Smooth muscle cell (in vitro differentiated cells): Measurements from ENCODE around the gene CSRP1. TPM values are rescaled to one million over a fixed set of nuclear protein-coding genes. Genes with fewer than 3 reads are reported as not detected.

Experiments
- DNase-seq: peaks from one replicate; lab custom pipeline; 2025; ENCODE audit not compliant: unreplicated experiment; lab: John Stamatoyannopoulos, UW
- H2AFZ ChIP-seq: fragments of 200-600 bp; sonication (generic); 2 replicates; pipeline ENCODE4 v1.6.0; 2016; ENCODE audit warnings: antibody characterized with exemption, low read depth, mild to moderate bottlenecking
- H3F3A ChIP-seq: fragments of 200-600 bp; sonication (generic); 2 replicates; pipeline ENCODE4 v1.6.0; 2017; ENCODE audit warnings: antibody characterized with exemption, low read depth
- H3K27ac ChIP-seq: fragments of 200-600 bp; sonication (generic); 2 replicates; pipeline ENCODE4 v1.5.1; 2016; ENCODE audit warnings: low read depth, mild to moderate bottlenecking
- H3K27me3 ChIP-seq: fragments of 200-600 bp; sonication (generic); 2 replicates; pipeline ENCODE4 v1.6.1; 2016; ENCODE audit warnings: low read depth, mild to moderate bottlenecking
- H3K36me3 ChIP-seq: fragments of 200-600 bp; sonication (generic); 2 replicates; pipeline ENCODE4 v1.5.1; 2016; ENCODE audit warnings: low read depth
- H3K4me1 ChIP-seq: fragments of 200-600 bp; sonication (generic); 2 replicates; pipeline ENCODE4 v1.5.1; 2016; ENCODE audit warnings: low read depth
- H3K4me2 ChIP-seq: fragments of 200-600 bp; sonication (generic); 2 replicates; pipeline ENCODE4 v1.6.0; 2016; ENCODE audit warnings: mild to moderate bottlenecking
- H3K4me3 ChIP-seq: fragments of 200-600 bp; sonication (generic); 2 replicates; pipeline ENCODE4 v1.5.1; 2016; ENCODE audit warnings: mild to moderate bottlenecking
- H3K79me2 ChIP-seq: fragments of 200-600 bp; sonication (generic); 2 replicates; pipeline ENCODE4 v1.6.0; 2016; ENCODE audit warnings: low read depth, mild to moderate bottlenecking
- H3K9ac ChIP-seq: fragments of 200-600 bp; sonication (generic); 2 replicates; pipeline ENCODE4 v1.6.0; 2016; ENCODE audit warnings: low read depth
- H3K9me3 ChIP-seq: fragments of 200-600 bp; sonication (generic); replicated peaks from 2 replicates; pipeline ENCODE4 v1.5.1; 2016; ENCODE audit warnings: low read depth
- H4K20me1 ChIP-seq: fragments of 200-600 bp; sonication (generic); 2 replicates; pipeline ENCODE4 v1.6.0; 2016; ENCODE audit warnings: low read depth
- CTCF ChIP-seq: fragments of 200-600 bp; sonication (generic); IDR thresholded peaks from 2 replicates; pipeline ENCODE4 v1.5.1; 2017; ENCODE audit warnings: borderline replicate concordance, mild to moderate bottlenecking, antibody characterized with exemption; ENCODE audit not compliant: insufficient read depth, poor library complexity, severe bottlenecking
- WGBS: methylation state at CpG from one replicate; pipeline ENCODE4 v1.1.7; 2016; ENCODE audit warnings: low lambda C conversion rate; 5-methylcytosine and 5-hydroxymethylcytosine counted together
- polyA plus RNA-seq: library from polyadenylated mRNA; unstranded; fragments of >200 nt; fragmentation: Nextera tagmentation; extraction: Ambion mirVana; gene quantifications from 2 replicates; pipeline ENCODE4 v1.2.1, GENCODE V29; 2016
- total RNA-seq: library from RNA; depleted of rRNA; stranded (reverse); fragments of >200 nt; gene quantifications from 2 replicates; pipeline ENCODE4 v1.2.3, GENCODE V29; 2014

Gene CSRP1
- 317 and 345 TPM in 2 replicates for total RNA-seq
- 202 and 215 TPM in 2 replicates for polyA plus RNA-seq

- Histone ChIP-seq H3F3A (peaks cover 43% of the 10 kb centered on the region), H3K4me3 (peak within 1 kb of the TSS; percentile 60), H3K4me2 (peak within 1 kb of the TSS; percentile 81), H3K4me1 (peaks cover 37% of the 10 kb centered on the region), H3K27ac (peak within 1 kb of the TSS; percentile 98), H2AFZ (no peak within 1 kb of the TSS), H3K27me3 (no peaks in the 10 kb centered on the region), H3K79me2 (peaks cover 36% of the 10 kb centered on the region), H4K20me1 (peaks cover 5% of the 10 kb centered on the region), H3K9ac (peak within 1 kb of the TSS; percentile 83), H3K36me3 (no peaks in the 10 kb centered on the region), H3K9me3 (no peaks in the 10 kb centered on the region)
- no peak for DNase-seq
- no peak for TF ChIP-seq CTCF
- WGBS, result 37% methylated on average over 71 of the region's 71 CpGs
These were observed at the start of gene CSRP1 for GRCh38 chr1:201506557-201507359. TSS of gene CSRP1 (minus strand) at chr1:201507123. CDS start at chr1:201496303, 10,820 bp downstream.

GRCh38 chr1:201555593-201555945, 48.6 kb upstream of the CSRP1 start:
- Histone ChIP-seq H3K36me3 (no peaks in the 10 kb centered on the region), H3F3A (peaks cover 55% of the 10 kb centered on the region), H4K20me1 (no peaks in the 10 kb centered on the region), H3K27me3 (no peaks in the 10 kb centered on the region), H3K27ac (peak overlapping the region; percentile 97), H3K4me3 (no peak overlapping the region), H3K4me2 (no peak overlapping the region), H3K4me1 (peaks cover 26% of the 10 kb centered on the region), H3K9ac (no peak overlapping the region), H3K9me3 (no peaks in the 10 kb centered on the region), H2AFZ (no peak overlapping the region), H3K79me2 (peaks cover 78% of the 10 kb centered on the region)
- WGBS, result 93% methylated on average over 9 of the region's 9 CpGs
- TF ChIP-seq CTCF, result no peak
- no peak for DNase-seq

- no peak for TF ChIP-seq CTCF
- H3K79me2 ChIP-seq, result peaks cover 78% of the 10 kb centered on the region
- peaks cover 26% of the 10 kb centered on the region for H3K4me1 ChIP-seq
- no peak overlapping the region for H3K4me3 ChIP-seq
- no peaks in the 10 kb centered on the region for H3K36me3 ChIP-seq
- no peaks in the 10 kb centered on the region for H3K9me3 ChIP-seq
- no peaks in the 10 kb centered on the region for H4K20me1 ChIP-seq
- H3K4me2 ChIP-seq, result peak overlapping the region; percentile 56
- 80% methylated on average over 7 of the region's 7 CpGs for WGBS
- no peaks in the 10 kb centered on the region for H3K27me3 ChIP-seq
- peak overlapping the region; percentile 97 for H3K27ac ChIP-seq
- peak overlapping the region; percentile 70 for H3K9ac ChIP-seq
- no peak for DNase-seq
- no peak overlapping the region for H2AFZ ChIP-seq
- peaks cover 55% of the 10 kb centered on the region for H3F3A ChIP-seq
These were observed 48.1 kb upstream of the CSRP1 start for GRCh38 chr1:201554789-201555592.
